PC-9 (cell line): ENCODE data around the gene CLDN24.

ENCODE experiments used
- CTCF ChIP-seq: fragments of 200-600 bp; sonication (generic); conservative IDR thresholded peaks from 2 replicates; pipeline ENCODE4 v1.6.1; 2017; ENCODE audit warnings: mixed run types, antibody characterized with exemption, mild to moderate bottlenecking, moderate library complexity
- EZH2 ChIP-seq: fragments of 200-600 bp; sonication (generic); IDR thresholded peaks from 2 replicates; pipeline ENCODE4 v1.8.0; 2017; ENCODE audit warnings: antibody characterized with exemption, low read depth

GRCh38 chr4:183343730-183344129 lies 21.5 kb upstream of the CLDN24 start:
- TF ChIP-seq CTCF (no peak), EZH2 (no peak)
